ENCODE data around the gene JPH2.

- TF ChIP-seq ZNF274 (IDR thresholded peaks at IDR 0.05; ENCODE audit: low read depth, low read length) (no peak), YY1 (IDR thresholded peaks at IDR 0.05; ENCODE audit: insufficient read depth, insufficient read length) (no peak), SUZ12 (IDR thresholded peaks at IDR 0.05; ENCODE audit: extremely low read depth, insufficient read depth, insufficient read length) (no peak)
Measured at GRCh38 chr20:44097521-44098255, 89.3 kb downstream of the JPH2 start.

Measured in NT2/D1 (cell line).